Measurements from ENCODE around the gene RPGR. TPM values are rescaled to one million over a fixed set of nuclear protein-coding genes. Genes with fewer than 3 reads are reported as not detected.
A peak's percentile ranks its signal among the peaks of the same experiment; 100 is the strongest.

The RPGR gene
- total and polyA plus RNA-seq, 9 of the 15 experiments (the other 6 are each of a cell fraction or from before 2014, with no cell fraction given): 2.1 to 7.9 (median 5.7) TPM

DNA sequence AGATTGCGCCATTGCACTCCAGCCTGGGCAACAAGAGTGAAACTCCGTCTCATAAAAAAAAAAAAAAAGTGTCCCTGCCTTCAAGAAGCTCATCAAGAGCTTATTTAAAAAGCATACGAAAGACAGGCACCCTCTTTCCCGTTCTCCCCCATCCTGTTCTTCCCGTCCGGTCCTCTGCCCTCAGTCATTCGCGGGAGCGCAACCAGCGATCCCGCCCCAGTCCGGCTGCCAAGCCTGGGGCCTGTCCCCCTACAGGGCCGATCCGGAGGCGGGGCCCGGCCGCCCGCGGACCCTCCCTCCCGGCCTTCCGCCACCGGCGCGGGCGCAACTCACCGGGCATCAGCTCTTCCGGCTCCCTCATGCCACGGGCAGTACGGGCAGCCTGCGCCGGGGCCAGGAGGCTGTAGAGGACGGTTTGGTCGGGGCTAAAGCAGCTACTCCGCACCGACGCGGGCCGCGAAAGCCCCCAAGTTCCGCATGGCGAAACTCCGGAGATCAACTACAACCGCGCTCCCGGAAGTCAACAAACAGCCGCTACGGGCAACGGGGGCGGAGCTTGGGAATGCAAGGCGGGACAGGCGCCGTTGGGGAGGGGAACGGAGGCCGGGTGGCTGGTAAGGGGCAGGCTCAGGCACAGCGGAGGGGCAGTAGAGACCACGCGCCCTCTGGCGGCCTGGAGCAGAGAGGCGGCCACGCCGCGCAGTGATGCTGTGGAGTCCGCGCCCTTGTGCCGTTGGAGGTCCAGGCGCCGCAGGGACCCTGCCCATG lies at the start of gene RPGR (continued):
- TF ChIP-seq, protein P1, sequence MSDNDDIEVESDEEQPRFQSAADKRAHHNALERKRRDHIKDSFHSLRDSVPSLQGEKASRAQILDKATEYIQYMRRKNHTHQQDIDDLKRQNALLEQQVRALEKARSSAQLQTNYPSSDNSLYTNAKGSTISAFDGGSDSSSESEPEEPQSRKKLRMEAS (CRISPR knock-in tag; IDR thresholded peaks at IDR 0.05): peak; percentile 39; the same call in 1 of the 2 replicates
- TF ChIP-seq FOXK2 (conservative IDR thresholded peaks at IDR 0.05 in 1 of 2, IDR thresholded peaks at IDR 0.05 in 1 of 2; ENCODE audit: low read depth in 2 of 2) (peak; percentile 86 to 87), SUPT5H (IDR thresholded peaks at IDR 0.05) (0 out of 2 replicates have a peak, but pooled peaks have one; percentile 36), PRPF4 (IDR thresholded peaks at IDR 0.05; ENCODE audit: insufficient read depth, low read depth, low read length, poor library complexity, severe bottlenecking) (no peak), TBP (optimal IDR thresholded peaks at IDR 0.05; ENCODE audit: low read depth, low read length) (peak; percentile 33), HNRNPLL (IDR thresholded peaks at IDR 0.05; ENCODE audit: low read depth, low read length, poor library complexity, severe bottlenecking) (peak; percentile 88), ELF1 (tag; IDR thresholded peaks at IDR 0.05) (peak; percentile 92), MTA2 (IDR thresholded peaks at IDR 0.05; ENCODE audit: low read depth) (no peak), CREBBP (IDR thresholded peaks at IDR 0.05; ENCODE audit: low read depth, low read length) (no peak), MXI1 (IDR thresholded peaks at IDR 0.05; ENCODE audit: low read depth, low read length) (peak; percentile 79), ZNF384 (IDR thresholded peaks at IDR 0.05; ENCODE audit: low read depth, low read length) (0 out of 2 replicates have a peak, but pooled peaks have one; percentile 12)
- TF ChIP-seq, protein P2, sequence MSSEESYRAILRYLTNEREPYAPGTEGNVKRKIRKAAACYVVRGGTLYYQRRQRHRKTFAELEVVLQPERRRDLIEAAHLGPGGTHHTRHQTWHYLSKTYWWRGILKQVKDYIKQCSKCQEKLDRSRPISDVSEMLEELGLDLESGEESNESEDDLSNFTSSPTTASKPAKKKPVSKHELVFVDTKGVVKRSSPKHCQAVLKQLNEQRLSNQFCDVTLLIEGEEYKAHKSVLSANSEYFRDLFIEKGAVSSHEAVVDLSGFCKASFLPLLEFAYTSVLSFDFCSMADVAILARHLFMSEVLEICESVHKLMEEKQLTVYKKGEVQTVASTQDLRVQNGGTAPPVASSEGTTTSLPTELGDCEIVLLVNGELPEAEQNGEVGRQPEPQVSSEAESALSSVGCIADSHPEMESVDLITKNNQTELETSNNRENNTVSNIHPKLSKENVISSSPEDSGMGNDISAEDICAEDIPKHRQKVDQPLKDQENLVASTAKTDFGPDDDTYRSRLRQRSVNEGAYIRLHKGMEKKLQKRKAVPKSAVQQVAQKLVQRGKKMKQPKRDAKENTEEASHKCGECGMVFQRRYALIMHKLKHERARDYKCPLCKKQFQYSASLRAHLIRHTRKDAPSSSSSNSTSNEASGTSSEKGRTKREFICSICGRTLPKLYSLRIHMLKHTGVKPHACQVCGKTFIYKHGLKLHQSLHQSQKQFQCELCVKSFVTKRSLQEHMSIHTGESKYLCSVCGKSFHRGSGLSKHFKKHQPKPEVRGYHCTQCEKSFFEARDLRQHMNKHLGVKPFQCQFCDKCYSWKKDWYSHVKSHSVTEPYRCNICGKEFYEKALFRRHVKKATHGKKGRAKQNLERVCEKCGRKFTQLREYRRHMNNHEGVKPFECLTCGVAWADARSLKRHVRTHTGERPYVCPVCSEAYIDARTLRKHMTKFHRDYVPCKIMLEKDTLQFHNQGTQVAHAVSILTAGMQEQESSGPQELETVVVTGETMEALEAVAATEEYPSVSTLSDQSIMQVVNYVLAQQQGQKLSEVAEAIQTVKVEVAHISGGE (CRISPR knock-in tag; IDR thresholded peaks at IDR 0.05): peak in 1 of 3 experiments; percentile 70; a peak in 2 of 6 replicates
- TF ChIP-seq, protein P3, sequence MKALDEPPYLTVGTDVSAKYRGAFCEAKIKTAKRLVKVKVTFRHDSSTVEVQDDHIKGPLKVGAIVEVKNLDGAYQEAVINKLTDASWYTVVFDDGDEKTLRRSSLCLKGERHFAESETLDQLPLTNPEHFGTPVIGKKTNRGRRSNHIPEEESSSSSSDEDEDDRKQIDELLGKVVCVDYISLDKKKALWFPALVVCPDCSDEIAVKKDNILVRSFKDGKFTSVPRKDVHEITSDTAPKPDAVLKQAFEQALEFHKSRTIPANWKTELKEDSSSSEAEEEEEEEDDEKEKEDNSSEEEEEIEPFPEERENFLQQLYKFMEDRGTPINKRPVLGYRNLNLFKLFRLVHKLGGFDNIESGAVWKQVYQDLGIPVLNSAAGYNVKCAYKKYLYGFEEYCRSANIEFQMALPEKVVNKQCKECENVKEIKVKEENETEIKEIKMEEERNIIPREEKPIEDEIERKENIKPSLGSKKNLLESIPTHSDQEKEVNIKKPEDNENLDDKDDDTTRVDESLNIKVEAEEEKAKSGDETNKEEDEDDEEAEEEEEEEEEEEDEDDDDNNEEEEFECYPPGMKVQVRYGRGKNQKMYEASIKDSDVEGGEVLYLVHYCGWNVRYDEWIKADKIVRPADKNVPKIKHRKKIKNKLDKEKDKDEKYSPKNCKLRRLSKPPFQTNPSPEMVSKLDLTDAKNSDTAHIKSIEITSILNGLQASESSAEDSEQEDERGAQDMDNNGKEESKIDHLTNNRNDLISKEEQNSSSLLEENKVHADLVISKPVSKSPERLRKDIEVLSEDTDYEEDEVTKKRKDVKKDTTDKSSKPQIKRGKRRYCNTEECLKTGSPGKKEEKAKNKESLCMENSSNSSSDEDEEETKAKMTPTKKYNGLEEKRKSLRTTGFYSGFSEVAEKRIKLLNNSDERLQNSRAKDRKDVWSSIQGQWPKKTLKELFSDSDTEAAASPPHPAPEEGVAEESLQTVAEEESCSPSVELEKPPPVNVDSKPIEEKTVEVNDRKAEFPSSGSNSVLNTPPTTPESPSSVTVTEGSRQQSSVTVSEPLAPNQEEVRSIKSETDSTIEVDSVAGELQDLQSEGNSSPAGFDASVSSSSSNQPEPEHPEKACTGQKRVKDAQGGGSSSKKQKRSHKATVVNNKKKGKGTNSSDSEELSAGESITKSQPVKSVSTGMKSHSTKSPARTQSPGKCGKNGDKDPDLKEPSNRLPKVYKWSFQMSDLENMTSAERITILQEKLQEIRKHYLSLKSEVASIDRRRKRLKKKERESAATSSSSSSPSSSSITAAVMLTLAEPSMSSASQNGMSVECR (CRISPR knock-in tag; IDR thresholded peaks at IDR 0.05): peak; percentile 69; the same call in 1 of the 2 replicates
